Activated effector memory CD4-positive, alpha-beta T cell treated with Interleukin-2 at 50 U/mL for 16 hours (primary cell): ENCODE data around the gene MTARC2.

Source experiments
- DNase-seq: peaks from one replicate; pipeline ENCODE4 v3.0.0-alpha.2; 2020

MTARC2 gene

DNA sequence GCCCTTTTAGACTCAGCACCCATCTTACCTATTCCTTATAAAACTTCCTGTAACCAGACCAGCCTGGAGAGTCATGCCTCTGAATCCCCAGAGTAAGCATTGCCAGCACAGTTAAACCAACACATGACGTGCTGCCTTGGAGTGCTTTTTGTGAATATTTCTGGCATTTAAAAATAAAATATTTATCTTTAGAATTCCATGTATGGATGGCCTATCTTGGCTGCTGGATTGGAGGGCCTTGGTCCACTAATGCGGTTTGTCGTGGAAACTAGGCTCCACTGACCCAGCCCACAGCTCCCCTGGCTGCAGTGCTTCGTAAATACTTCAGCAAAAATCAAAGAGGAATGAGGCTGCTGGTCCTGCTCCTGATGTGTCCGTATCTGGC, 56.1 kb downstream of the MTARC2 start:
- no peak for DNase-seq

DNA sequence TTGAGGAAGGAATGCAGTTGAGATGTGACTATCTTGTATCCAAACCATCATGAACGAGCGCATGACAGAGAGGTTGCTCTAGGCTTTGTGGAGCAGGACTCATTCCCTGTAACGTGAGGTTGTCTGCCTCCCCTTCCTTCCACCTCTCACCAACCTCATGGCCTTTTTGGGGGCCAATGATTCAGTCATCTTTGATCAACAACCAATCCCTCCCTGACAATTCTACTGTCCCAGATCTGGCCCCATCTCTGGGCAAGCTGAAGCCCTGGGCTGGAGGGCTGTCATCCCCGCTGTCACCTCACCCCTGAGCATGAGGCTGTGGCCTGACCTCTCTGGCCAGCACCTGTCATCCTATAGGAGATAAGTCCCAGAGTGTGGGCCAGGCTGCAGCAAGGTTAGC, 58.3 kb downstream of the MTARC2 start:
- no peak for DNase-seq

DNA sequence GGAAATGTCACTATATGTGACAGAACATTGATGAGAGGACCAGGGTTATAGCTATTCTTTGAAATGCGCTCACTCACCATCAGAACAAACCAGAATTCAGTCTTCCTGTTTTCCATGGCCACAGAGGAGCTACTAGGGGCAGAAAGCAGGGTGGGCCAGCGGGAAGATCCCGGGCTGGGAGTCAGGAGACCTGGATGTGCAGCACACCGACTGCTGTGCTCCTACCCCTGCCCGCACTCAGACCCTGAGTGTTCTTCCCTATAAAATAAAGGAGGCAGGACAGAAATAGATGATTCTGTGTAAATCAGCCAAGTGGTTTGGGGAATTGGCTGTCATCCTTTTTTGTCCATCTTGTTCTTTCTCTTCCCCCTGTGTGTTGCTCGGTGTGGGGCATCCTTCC, 59.6 kb downstream of the MTARC2 start:
- DNase-seq = no peak

DNA sequence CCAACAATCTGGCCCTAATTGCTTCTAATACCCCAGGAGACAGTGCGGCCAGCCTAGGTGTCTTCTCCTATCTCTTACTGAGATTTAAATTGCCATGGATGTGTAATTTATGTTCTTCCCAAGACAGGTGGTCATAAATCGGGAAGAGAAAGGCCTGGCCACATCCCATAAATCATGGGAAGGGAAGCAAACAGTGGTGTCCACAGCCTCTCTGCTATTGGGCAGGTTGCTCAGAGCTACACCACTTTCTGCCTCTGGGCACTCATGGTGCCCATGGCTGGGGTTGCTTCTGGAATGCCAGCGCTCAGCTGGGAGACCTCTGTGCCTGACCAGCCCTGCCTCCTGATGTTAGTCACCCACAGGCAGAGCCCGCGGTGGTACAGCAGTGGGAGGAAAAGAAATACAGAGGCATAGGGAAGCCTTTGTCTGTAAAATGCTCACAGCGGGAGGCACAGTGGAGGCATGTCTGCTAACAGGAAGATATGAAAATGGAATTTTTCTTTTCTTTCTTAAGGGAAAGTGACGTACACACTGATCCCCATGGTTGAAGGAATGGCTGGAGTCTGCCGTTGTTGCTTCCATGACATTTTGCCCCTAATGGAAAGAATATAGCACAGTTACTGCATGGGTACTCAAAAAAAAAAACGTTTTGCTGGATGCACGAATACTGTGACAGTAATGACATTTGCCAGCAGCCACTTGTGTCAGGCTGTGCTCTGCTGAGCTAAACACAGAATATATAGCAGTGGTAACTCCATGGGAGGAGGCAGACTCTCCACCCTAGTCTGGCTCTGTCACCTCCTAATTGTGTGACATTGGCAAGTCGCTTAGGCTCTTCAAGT, 60.4 kb downstream of the MTARC2 start:
- DNase-seq = no peak

GRCh38 chr1:220809187-220809550, 61.0 kb downstream of the MTARC2 start:
- no peak for DNase-seq

- DNase-seq = no peak
Measured at GRCh38 chr1:220809704-220810103, 61.6 kb downstream of the MTARC2 start.

- peak; percentile 45 for DNase-seq
Measured at GRCh38 chr1:220810179-220810653, 62.1 kb downstream of the MTARC2 start.

DNA sequence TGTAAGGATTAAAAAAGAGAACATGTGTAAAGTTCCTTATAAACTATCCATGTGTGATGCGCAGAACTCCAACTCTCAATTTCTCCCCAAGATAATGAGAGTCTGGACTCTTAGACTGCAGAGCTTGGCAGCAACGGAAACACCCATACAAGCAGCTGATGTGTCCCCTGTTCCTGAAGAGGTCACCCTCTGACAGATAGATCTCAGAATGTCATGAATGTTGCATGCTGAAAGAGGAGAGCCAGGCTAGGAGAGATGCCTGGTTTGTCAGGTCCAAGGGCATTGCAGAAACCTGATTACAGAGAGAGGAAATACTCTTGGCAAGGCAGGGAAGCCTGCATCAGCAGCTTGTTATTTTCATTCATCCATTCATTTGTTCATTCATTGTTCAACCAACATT, 62.8 kb downstream of the MTARC2 start:
- DNase-seq = no peak

- DNase-seq = no peak
Measured at GRCh38 chr1:220811695-220812094, 63.6 kb downstream of the MTARC2 start.

DNA sequence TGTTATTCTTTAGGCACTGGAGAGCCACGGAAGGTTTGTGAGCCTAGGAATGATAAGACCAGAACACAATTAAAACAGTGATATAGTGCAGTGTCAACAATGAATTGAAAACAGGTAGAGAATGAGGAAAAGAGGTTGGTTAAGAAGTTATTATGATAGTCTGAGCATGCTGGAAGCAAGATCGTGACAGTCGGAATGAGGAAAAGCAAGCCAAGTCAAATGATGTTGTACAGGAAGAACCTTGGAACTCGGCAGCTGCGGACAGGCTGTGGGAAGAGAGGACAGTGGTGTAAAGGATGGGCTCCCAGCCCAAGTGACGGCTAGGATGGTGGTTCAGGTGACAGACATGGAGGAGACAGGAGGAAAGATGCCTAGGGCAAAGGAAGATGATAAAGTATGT, 64.2 kb downstream of the MTARC2 start:
- DNase-seq = no peak

- no peak for DNase-seq
Measured at GRCh38 chr1:220813013-220813412, 64.9 kb downstream of the MTARC2 start.

- DNase-seq = no peak
Measured at GRCh38 chr1:220815409-220815808, 67.3 kb downstream of the MTARC2 start.

- DNase-seq = no peak
Measured at GRCh38 chr1:220817907-220818306, 69.8 kb downstream of the MTARC2 start.

DNA sequence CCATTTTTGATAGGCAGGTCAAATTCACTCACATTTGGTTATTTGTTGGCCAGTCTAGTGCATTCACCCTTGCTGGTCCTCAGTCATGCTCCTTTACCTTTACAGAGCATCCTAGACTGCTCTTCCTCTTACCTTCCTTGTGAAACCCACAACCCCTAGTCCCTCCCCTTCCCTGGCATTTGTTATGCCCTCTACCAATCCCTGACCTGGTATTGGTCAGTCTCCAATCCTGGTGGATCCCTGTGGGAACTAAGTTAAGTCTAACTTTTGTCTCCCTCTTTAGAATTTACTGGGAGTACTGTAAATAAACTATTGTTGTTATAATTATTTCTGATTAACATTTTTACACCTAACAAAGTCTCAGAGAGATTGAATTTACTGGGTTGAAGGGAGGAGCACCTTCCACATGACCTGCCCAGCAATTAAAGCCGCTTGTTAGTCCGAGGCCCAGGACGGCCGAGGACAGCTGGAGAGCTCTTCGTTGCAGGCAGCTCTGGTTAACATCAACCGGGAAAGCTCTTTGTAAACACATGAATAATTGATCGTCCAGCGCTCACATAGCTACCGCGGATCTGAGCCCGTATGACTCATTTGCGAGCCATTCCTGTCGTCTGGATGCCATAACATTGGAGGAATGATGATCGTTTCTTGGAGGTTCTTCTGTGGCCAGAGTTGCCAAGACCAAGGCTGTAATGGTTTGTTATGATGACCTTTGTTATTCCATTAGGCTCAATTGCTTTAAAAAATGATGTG, 70.5 kb downstream of the MTARC2 start:
- DNase-seq = no peak

DNA sequence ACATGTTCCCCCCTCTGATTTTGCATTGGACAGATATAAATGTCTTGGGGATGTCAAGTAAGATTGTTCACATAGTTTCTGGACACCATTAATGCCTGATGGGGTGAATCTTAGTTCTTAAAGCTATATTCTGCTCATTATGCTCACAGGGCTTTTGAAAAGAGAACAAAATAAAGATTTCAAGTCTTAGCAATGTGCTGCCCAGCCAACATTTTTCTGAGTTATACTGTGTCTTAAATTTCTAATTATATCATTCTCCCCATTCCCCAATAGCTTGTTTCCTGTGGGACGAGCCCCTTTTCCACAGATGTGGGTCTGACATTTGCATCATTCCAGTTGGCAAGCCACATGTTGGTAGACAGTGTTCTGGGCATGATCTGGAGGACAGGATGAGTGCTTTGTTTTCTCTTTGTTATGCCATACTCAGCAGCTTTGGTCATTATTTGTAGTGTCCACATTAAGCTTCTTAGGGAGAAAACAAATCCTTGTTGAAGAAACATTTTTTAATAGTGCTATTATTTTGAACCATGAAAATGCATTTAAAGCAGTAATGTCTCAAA, 71.4 kb downstream of the MTARC2 start:
- no peak for DNase-seq

DNA sequence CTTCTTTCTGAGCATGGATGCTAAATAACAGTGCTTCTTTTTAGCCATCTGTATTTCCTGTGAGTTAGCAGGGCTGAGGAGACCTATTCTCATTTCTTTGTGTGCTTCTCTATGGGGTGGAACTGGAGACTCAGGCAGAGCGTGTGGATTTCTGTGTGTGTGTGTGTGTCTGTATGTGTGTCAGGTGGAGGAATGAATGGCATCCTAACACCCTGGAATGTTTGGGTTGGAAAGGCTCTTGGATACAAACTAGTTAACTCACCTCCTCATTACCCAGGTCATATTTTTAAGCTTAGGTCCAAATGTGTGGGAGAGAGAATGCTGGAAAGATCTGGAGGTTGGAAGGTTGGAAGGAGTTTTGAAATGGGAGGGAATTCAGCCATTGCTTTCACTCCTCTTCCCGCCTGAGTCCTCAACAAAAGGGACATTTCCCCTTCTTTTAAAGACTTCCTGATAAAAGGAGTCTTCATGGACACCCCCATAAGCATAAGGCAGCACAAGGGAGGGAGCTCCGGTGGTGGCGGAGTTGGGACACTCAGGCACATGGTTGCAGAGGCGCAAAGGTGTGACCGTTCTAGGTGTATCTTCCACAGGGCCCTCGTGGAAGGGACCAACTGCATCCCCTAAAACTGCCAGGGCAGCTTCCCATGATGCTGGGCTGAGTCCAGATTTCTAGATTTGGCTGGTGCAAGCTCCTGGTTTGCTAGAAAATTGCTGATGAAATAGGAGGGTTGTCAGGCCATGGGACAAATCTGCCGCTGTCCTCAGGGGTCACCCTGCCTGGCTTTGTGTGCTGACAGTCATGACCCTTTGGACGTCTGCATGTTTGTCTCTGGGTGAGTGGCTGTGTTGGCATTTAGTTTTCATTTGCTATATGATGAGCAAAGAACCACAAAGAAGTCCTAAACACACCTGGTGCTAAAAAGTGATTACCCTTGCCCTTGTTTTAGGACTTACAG, 76.2 kb downstream of the MTARC2 start:
- DNase-seq = no peak

DNA sequence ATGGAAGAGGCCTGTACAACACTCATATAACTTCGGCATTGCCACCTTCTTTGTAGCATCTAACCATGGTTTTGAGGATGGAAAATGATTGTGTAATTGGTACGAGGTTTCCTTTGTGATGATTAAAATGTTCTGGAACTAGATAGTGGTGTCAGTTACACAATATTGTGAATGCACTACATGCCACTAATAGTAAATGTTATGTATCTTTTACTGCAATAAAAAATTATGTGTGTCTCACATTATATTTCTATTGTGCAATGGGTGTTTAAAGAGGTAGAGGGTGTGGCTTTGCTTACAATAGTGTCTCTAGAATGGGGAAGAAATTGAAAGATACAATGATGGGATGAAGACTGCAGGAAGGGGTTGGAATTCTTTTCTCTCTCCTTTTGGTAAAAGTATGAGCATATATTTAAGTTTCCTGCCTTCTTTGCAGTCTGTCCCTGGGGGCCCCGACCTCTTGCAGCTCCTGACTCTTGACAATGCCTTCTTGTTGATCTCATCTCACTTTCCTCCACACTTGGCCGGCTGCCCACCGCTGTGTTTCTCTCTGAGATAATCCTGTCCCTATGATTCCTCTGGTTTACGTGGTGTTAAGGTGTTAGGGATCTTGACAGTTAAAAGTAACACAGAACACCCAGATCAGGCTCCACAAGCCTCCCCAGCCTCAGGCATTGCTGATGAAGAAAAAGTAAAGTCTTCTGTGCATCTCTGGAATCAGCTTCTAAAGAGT, 77.9 kb downstream of the MTARC2 start:
- DNase-seq = no peak

- DNase-seq = no peak
Measured at GRCh38 chr1:220826729-220827128, 78.6 kb downstream of the MTARC2 start.

GRCh38 chr1:220827445-220828178, 79.5 kb downstream of the MTARC2 start:
- no peak for DNase-seq

DNA sequence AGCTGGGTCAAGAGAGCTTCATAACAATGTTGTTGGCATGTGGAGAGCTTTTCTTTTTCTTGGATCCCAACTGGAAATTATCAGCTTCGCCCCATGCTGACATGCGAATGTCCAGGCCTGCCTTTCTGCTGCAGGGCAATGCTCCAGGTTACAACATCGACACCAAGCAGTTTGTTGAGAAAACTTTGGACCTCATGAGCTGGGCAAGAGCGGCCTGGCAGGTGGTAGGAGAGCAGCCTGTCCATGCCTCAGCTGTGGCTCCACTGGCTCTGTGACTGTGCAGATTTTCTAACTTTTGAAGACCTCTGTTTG, 80.0 kb downstream of the MTARC2 start:
- no peak for DNase-seq

GRCh38 chr1:220828950-220829586, 80.9 kb downstream of the MTARC2 start:
- no peak for DNase-seq
